GM19025 (cell line): Measurements from ENCODE around the gene ZNF562.
A peak's percentile ranks its signal among the peaks of the same experiment; 100 is the strongest.
"Not testable (repeated sequence)": the region's sequence is repeated elsewhere in the genome, so short reads cannot be mapped to it uniquely, and the experiment has no call there.

Experiments used
- ATAC-seq: cut with Tn5 transposase; IDR thresholded peaks from one replicate; pipeline ENCODE4 v1.9.1; 2021; ENCODE audit warnings: mild to moderate bottlenecking, low read depth, moderate library complexity; ENCODE audit not compliant: unreplicated experiment

The ZNF562 gene

DNA sequence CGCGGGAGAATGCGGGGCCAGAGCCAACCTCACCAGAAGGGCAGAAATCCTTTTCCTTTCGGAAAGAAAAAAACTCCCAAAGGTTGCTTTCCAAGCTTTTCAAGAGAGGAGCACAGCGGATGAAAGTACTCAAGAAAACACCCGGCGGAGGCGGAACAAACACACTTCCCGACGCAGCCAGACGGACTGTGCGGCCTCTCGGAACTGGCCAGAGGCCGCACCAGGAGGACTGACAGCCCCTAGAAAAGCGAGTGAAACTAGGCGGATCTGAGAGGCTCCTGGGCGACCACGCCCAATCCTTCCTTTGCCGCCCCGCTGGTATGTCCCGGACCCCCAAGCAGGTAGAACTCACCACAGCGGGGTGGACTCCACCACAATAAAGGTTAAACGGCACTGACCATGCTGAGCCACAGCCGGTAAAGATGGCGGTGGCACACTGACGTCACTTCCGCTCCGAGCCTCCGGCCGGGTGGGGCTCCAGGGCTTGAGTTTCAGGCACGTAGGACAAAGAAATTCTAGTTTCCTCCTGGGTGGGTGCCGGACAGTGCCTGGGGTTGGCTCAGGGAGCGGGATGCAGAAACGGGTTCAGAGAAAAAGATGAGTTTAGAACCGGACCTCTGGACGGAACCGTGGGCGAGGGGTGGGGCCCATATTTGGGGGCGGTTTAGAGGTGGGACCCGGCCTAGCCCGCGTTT lies at the start of gene ZNF562:
TSS of gene ZNF562 (minus strand) at position 438 of the 695 bp plus-strand sequence. CDS start 14,356 bp downstream, outside the sequence.
- ATAC-seq, result peak; percentile 91

DNA sequence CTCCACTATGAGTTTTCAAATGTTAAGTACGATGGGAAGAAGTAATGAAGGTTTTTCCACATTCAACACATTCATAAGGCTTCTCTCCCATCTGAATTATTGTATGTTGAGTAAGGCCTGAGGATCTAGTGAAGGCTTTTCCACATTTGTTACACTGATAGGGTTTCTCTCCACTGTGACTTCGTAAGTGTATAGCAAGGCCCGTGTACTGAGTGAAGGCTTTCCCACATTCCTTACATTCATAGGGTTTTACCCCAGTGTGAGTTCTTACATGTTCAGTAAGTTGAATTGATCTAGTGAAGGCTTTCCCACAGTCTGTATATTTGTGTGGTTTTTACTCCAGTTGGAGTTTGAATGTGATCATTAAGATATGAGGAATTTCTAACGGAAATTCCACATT lies 49.3 kb upstream of the ZNF562 start:
- no peak for ATAC-seq

DNA sequence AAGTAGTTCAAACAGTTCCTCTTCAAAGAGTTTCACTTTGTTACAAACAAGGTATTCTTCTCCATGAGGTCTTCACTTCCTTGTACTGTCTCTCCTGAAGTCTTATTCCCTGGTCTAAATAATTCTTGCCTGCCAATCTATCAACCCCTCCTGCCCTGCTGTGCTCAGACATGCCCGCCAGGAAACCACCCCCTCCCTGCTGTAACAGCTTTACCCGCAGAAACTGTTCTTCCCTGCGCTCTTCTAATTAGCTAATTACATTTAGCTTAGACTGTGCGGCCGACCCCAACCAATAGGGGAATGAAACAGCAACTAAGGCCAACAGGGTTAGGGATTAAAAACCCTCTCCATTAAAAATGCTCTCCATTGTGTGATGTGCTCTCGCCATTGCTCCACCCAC lies 47.0 kb upstream of the ZNF562 start:
- ATAC-seq, result no peak

DNA sequence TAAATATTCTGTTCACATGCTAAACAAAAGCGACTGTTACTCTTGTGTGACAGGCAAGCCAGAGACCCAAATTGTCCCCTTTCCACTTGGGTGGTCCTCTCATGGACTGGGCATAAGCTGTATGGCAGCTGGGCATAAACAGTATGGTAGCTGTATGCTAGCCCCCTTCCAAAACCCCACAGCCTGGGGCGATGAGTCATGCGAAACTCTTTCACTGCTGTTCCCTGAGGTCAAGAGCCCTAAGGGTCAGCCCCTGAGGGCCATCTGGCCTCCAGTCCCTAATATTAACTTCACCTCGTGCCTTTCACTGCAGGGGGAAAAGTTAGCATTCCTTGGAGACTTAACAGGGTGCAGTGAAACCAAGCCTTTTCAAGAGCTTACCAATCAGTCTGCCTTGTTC lies 45.6 kb upstream of the ZNF562 start:
- ATAC-seq, result no peak

DNA sequence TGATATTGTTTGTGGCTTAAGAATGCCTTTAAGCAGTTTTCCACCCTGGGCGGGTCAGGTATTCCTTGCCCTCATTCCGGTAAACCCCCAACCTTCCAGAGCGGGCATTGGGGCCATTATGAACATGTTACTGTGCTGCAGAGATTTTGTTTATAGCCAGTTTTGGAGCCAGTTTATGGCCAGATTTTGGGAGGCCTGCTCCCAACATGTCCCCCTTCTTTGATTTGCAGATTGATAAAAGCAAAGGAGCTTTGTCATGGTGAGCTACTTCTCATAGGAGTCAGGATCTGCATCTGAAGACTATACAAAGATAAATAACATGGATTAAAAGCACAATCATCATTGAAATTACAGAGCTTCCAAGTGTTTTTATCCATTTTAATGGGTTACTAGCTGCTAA lies 36.9 kb upstream of the ZNF562 start:
- ATAC-seq, result no peak

DNA sequence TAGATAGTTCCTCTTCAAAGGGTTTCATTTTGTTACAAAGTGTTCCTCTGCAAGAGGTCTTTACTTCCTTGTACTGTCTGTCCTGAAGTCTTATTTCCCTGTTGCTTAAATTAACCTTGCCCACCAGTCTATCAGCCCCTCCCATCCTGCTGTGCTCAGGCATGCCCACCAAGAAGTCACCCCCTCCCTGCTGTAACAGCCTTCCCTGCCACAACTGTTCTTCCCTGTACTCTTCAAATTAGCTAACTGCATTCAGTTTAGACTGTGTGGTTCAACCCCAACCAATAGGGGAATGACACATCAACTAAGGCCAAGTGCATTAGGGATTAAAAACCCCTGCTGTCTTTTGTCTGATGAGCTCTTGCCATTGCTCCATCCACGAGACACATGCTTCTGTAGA lies 34.4 kb upstream of the ZNF562 start:
- ATAC-seq, result no peak

DNA sequence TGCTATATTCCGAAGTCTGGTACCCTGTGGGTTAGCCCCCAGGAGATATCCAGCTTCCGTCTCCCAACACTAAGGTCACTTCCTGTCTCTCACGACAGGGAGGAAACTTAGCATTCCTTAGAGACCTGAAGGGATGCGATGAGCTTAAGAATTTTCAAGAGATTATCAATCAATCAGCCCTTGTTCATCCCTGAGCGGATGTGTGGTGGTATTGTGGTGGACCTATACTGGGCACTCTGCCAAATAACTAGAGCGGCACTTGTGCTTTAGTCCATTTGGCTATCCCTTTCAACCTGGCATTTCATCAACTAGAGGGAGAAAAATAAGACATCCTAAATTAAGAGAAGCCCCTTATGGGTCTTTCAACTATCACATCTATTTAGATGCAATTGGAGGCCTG lies 30.9 kb upstream of the ZNF562 start:
- no peak for ATAC-seq

DNA sequence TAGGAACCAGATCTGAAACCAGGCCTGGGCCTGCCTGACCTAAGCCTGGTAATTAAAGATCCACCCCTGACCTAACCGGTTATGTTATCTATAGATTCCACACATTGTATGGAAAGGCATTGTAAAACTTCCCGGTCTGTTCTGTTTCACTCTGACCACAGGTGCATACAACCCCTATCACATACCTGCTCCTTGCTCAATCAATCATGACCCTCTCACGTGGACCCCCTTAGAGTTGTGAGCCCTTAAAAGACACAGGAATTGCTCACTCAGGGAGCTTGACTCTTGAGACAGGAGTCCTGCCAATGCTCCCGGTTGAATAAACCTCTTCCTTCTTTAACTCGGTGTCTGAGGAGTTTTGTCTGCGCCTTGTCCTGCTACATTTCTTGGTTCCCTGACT lies 27.3 kb upstream of the ZNF562 start:
- ATAC-seq, result no peak

DNA sequence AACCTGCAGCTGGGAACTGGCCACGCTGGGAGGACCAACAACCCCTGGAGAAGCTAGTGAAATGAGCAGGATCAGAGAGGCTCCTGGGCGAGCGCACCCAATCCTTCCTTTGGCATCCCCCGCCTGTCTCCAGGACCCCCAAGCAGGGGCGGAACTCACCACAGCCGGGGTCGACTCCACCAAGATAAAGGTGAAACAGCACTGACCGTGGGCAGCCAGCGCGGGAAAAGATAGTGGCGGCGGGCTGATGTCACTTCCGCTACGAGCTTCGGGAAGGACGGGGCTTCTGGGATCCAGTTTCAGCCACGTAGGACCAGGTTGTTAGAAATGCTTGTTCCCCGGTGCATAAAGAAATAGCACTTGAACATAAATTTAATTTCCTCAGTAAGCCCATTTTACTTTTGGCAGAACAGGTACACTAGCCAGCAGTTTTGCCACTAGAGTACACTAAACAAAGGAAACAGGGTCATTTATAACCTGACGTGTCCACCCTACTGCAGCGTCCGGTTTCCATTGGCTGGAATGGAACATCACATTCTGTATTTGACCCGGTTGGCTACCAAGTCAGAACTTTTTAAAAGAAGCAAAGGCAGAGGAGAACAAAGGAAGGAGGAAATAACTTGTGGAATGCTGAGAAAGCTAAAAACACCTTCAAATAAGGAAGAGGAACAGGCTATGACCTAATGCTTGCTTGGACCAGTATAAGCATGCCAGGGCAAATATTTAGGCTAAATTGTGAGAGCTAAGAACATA lies 25.5 kb upstream of the ZNF562 start:
- ATAC-seq, result no peak

DNA sequence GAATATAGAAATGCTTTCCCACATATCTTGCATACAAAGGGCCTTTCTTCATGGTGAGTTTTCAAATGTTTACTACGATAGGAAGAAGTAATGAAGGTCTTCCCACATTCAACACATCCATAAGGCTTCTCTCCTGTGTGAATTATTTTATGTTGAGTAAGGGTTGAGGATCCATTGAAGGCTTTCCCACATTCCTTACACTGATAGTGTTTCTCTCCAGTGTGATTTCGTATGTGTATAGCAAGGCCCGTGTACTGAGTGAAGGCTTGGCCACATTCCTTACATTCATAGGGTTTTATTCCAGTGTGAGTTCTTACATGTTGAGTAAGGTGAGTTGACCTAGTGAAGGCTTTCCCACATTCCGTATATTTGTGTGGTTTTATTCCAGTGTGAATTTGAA lies 15.4 kb upstream of the ZNF562 start:
- not testable (repeated sequence) for ATAC-seq

DNA sequence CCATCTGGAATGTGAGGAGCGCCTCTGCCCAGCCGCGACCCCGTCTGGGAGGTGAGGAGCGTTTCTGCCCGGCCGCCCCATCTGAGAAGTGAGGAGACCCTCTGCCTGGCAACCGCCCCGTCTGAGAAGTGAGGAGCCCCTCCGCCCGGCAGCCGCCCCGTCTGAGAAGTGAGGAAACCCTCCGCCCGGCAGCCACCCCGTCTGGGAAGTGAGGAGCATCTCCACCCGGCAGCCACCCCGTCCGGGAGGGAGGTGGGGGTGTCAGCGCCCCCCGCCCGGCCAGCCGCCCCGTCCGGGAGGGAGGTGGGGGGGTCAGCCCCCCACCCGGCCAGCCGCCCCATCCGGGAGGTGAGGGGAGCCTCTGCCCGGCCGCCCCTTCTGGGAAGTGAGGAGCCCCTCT lies 5.1 kb upstream of the ZNF562 start:
- not testable (repeated sequence) for ATAC-seq

DNA sequence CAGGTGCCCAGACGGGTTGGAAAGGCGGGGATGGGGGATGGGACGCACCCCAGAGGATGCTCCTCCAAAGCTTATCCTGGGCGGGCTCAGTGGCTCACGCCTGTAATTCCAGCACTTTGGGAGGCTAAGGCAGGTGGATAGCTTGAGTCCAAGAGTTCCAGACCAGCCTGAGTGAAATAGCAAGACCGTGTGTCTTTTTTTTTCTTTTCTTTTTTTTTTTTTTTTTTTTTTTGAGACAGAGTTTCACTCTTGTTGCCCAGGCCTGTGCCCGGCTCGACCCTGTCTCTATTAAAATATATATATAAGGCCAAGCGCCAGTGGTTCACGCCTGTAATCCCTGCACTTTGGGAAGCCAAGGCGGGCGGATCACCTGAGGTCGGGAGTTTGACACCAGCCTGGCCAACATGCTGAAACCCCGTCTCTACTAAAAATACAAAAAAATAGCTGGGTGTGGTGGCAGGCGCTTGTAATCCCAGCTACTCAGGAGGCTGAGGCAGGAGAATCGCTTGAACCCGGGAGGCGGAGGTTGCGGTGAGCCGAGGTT lies 530 bp upstream of the ZNF562 start:
- ATAC-seq, result not testable (repeated sequence)

DNA sequence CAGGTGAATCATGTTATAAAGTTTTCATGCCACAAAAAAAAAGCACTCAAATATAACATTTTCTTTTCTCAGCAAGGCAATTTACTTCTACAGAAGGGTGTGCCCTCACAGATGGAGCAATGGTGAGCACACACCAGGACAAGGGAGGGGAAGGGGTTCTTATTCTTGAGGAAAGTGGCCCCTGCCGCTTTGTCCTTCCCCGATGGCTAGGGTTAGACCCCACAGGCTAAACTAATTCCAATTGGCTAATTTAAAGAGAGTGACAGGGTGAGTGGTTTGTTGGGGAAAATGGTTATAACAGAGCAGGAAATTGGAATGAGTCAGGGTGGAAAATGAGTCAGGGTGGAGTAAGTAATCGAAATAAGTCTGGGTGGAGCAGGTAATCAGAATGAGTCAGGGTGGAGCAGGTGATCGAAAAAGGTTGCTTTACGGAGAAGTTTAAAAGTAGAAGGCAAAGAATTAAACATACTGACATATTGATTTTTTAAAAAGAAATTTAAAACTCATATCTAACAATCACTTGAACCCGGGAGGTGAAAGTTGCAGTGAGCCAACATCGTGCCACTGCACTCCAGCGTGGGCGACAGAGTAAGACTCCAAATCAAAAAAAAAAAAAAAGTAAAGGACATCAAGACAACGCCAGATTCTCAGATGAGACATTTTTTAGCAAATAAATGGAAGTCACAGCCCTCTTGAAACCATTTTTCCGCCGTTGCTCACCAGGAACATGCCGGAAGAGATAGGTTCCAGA lies 813 bp downstream of the ZNF562 start:
- ATAC-seq, result no peak

DNA sequence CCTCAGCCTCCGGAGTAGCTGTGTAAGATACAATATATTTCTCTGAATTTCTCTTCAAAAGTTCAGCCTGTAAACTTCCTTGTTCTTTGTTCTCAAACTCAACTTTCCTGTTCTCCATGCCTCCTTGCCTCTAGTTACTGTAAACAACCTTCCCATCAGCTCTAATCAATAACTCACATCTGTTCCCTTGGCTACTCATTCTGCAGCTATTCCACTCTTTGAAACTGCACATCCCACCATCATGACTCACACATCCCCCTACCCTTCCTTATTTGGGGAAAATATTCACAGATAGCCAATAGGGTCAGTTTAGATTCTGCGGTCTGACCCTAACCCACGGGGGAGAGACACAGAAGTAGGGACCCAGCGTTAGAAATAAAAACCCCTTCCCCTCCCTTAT lies 2.0 kb downstream of the ZNF562 start:
- no peak for ATAC-seq

DNA sequence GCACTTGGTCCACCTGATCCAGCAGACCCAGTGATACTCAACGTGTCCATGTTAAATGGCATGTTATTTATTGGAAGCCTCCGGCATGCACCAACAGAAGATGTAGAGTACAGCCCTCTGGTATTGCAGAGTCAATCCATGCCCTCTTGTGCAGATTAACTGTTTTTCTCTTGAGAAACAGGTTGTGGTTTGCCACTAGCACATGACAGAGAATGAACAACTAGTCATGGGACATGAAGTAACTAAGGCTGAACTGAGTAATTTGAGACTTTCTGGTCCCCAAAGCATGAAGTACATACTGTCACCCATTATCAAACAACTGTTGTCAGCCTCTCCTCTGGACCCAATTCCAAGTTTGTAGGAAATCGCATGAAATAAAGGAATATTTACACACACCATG lies 3.2 kb downstream of the ZNF562 start:
- no peak for ATAC-seq

DNA sequence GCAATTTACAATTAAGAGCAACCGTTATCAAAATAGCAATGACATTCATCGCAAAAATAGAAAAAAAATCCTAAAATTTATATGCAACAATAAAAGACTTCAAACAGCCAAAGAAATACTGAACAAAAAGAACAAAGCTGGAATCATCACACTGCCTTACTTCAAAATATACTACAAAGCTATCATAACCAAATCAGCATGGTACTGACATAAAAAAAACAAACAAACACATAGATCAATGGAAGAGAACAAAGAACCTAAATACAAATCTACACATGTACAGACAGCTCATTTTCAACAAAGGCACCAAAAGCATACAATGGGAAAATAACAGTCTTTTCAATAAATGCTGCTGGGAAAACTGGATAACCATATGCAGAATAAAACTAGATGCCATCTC lies 6.4 kb downstream of the ZNF562 start:
- ATAC-seq, result no peak

DNA sequence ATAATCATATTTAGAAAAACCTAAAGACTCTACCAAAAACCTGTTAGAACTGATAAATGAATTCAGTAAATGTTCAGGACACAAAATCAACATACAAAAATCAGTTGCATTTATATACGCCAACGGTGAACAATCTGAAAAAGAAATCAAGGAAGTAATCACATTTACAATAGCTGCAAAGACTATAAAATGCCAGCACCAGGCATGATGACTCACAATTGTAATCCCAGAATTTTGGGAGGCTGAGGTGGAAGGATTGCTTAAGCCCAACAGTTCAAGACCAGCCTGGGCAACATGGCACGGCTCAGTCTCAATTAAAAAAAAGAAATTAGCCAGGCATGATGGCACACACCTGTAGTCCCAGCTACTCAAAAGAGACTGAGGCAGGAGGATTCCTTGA lies 7.0 kb downstream of the ZNF562 start:
- ATAC-seq, result no peak

DNA sequence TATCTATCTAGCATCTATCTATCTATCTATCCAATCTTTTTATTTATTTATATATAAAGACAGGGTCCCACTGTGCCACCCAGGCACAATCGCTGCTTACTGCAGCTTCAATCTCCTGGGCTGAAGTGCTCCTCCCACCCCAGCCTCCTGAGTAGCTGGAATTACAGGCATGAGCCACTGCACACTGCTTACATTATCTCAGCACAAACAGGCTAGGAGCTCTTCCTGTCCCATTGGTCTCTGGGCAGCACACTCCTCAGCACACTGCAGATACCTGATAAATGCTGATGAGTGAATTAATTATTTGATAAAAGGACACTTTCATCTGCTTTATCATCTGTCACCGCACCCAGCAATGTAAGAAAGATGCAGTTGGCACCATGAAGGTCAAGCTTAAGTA lies 16.1 kb downstream of the ZNF562 start:
- ATAC-seq, result no peak

DNA sequence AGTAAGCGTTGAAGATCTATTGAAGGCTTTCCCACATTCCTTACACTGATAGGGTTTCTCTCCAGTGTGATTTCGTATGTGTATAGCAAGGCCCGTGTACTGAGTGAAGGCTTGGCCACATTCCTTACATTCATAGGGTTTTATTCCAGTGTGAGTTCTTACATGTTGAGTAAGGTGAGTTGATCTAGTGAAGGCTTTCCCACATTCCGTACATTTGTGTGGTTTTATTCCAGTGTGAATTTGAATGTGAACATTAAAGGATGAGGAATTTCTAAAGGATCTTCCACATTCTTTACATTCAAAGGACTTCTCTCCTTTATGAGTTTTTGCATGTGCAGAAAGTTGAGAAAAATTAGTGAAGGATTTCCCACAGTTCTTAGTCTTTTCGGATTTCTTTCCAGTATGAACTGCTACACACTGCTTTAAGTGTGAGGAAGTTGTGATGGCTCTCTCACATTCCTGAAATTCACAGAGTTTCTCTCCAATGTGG lies 21.8 kb downstream of the ZNF562 start:
- ATAC-seq, result not testable (repeated sequence)

DNA sequence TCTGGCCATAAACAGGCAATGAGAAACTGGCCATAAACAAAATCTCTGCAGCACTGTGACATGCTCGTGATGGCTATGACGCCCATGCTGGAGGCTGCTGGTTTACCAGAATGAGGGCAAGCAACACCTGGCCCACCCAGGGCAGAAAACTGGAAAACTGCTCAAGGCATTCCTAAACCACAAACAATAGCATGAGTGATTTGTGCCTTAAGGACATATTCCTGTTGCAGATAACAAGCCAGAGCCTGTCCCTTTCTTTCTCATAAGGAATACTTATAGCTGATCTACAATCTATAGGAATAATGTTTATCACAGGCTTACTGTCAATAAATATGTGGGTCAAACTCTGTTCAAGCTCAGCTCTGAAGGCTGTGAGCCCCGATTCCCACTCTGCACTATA lies 23.4 kb downstream of the ZNF562 start:
- not testable (repeated sequence) for ATAC-seq

DNA sequence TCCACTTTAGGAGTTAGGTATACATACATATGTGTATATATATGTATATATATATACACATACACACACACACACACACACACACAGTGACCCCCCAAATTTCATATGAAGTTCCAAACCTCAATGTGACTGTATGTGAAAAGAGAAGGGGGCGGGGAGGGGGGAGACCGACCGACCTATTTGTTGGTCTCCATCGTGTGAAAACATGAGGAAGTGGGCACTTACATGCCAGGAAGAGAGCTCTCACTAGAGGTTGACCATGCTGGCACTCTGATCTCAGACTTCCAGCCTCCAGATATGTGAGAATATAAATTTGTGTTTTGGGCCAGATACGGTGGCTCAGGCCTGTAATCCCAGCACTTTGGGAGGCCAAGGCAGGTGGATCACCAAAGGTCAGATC lies 24.6 kb downstream of the ZNF562 start:
- no peak for ATAC-seq
